Measurements from ENCODE around the gene CA9.

Gene CA9

GRCh38 chr9:35646153-35646532 is 27.6 kb upstream of the CA9 start:
- H3K9me3 ChIP-seq, result no peaks in the 10 kb centered on the region
- H3K4me3 ChIP-seq (ENCODE audit: low read depth, low read length), result peak overlapping the region; percentile 81
- no peak for DNase-seq
- no peaks in the 10 kb centered on the region for H3K36me3 ChIP-seq
- H3K4me1 ChIP-seq, result no peaks in the 10 kb centered on the region
- no peak for TF ChIP-seq CTCF (IDR thresholded peaks at IDR 0.05; ENCODE audit: low read depth, low read length)
- no peaks in the 10 kb centered on the region for H3K27me3 ChIP-seq

- peak overlapping the region; percentile 81 for H3K4me3 ChIP-seq (ENCODE audit: low read depth, low read length)
- TF ChIP-seq CTCF (IDR thresholded peaks at IDR 0.05; ENCODE audit: low read depth, low read length), result peak; percentile 81
Observed at GRCh38 chr9:35646533-35647265, 27.0 kb upstream of the CA9 start.

GRCh38 chr9:35649431-35650340 is 24.0 kb upstream of the CA9 start:
- TF ChIP-seq CTCF (IDR thresholded peaks at IDR 0.05; ENCODE audit: low read depth, low read length), result no peak
- no peak overlapping the region for H3K4me3 ChIP-seq (ENCODE audit: low read depth, low read length)
- H3K27me3 ChIP-seq, result no peaks in the 10 kb centered on the region
- DNase-seq, result no peak
- no peaks in the 10 kb centered on the region for H3K9me3 ChIP-seq
- no peaks in the 10 kb centered on the region for H3K4me1 ChIP-seq
- H3K36me3 ChIP-seq, result no peaks in the 10 kb centered on the region

More at GRCh38 chr9:35646533-35647265, 27.0 kb upstream of the CA9 start:
- DNase-seq, result peak; percentile 93
- H3K4me1 ChIP-seq, result no peaks in the 10 kb centered on the region
- H3K36me3 ChIP-seq, result no peaks in the 10 kb centered on the region
- no peaks in the 10 kb centered on the region for H3K9me3 ChIP-seq
- no peaks in the 10 kb centered on the region for H3K27me3 ChIP-seq

- Histone ChIP-seq H3K9me3 (no peaks in the 10 kb centered on the region), H3K36me3 (no peaks in the 10 kb centered on the region), H3K4me3 (ENCODE audit: low read depth, low read length) (no peak within 1 kb of the TSS), H3K4me1 (no peaks in the 10 kb centered on the region), H3K27me3 (no peaks in the 10 kb centered on the region)
- DNase-seq, result no peak
- no peak for TF ChIP-seq CTCF (IDR thresholded peaks at IDR 0.05; ENCODE audit: low read depth, low read length)
Observed at GRCh38 chr9:35650341-35651158, 23.2 kb upstream of the CA9 start, which contains the start of gene SIT1. SIT1 (minus strand) TSS chr9:35650931; CDS start chr9:35650853, 78 bp downstream.

- Histone ChIP-seq H3K9me3 (no peaks in the 10 kb centered on the region), H3K4me3 (ENCODE audit: low read depth, low read length) (no peak overlapping the region), H3K27me3 (no peaks in the 10 kb centered on the region), H3K4me1 (no peaks in the 10 kb centered on the region), H3K36me3 (no peaks in the 10 kb centered on the region)
- no peak for TF ChIP-seq CTCF (IDR thresholded peaks at IDR 0.05; ENCODE audit: low read depth, low read length)
- DNase-seq, result no peak
Observed at GRCh38 chr9:35651956-35652828, 21.5 kb upstream of the CA9 start.
